Measurements from ENCODE around the gene ALKAL2. TPM values are rescaled to one million over a fixed set of nuclear protein-coding genes. Genes with fewer than 3 reads are reported as not detected.

ALKAL2 gene
- total and polyA plus RNA-seq, 2 of the 13 experiments (the other 11 are each of a cell fraction or from before 2014, with no cell fraction given) = 0.22 to 1.7 TPM

DNA sequence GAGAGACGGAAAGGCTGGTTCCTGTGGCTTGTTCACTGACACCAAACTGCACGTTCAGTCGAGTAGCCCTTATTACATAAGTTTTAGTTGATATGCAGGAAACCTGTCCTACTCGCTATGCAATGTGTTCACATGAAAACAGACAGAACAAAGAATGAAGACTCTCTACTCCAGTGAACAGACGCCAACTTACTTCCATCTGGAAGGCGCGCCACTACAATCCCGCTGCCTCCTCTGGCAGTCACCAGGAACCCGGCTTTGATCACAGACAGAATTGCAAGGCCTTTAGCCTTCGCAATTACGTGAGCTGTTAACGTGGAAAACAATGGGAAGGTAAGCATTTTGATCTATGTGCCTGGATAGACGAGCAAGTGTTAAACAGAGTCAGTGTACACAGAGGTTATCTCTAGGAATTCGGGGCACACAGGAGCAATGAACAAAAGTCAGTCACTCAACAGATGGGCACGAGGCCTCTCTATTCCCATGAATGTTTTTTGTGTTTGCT, 38.3 kb downstream of the ALKAL2 start (continued):
- TF ChIP-seq HCFC1 (IDR thresholded peaks at IDR 0.05; ENCODE audit: low read depth, low read length) = no peak
- no peak for TF ChIP-seq ZFP41 (CRISPR knock-in tag; IDR thresholded peaks at IDR 0.05; ENCODE audit: borderline replicate concordance)
- TF ChIP-seq ARID2 (CRISPR knock-in tag; IDR thresholded peaks at IDR 0.05; ENCODE audit: borderline replicate concordance) = peak; percentile 96
- TF ChIP-seq TBX3 (IDR thresholded peaks at IDR 0.05; ENCODE audit: borderline replicate concordance) = peak; percentile 89
- TF ChIP-seq ZNF761 (CRISPR knock-in tag; conservative IDR thresholded peaks at IDR 0.05) = peak; percentile 88
- TF ChIP-seq SIX4 (CRISPR knock-in tag; IDR thresholded peaks at IDR 0.05) = peak; percentile 41; the same call in 1 of the 2 replicates
- TF ChIP-seq ZNF326 (CRISPR knock-in tag; IDR thresholded peaks at IDR 0.05; ENCODE audit: borderline replicate concordance) = no peak
- peak; percentile 64; the same call in 1 of the 2 replicates for TF ChIP-seq MIER2 (CRISPR knock-in tag; IDR thresholded peaks at IDR 0.05)
- TF ChIP-seq TP53 (CRISPR knock-in tag; conservative IDR thresholded peaks at IDR 0.05) = no peak
- TF ChIP-seq ZNF589 (CRISPR knock-in tag; conservative IDR thresholded peaks at IDR 0.05) = 0 out of 2 replicates have a peak, but pooled peaks have one; percentile 67
- TF ChIP-seq, protein P1, sequence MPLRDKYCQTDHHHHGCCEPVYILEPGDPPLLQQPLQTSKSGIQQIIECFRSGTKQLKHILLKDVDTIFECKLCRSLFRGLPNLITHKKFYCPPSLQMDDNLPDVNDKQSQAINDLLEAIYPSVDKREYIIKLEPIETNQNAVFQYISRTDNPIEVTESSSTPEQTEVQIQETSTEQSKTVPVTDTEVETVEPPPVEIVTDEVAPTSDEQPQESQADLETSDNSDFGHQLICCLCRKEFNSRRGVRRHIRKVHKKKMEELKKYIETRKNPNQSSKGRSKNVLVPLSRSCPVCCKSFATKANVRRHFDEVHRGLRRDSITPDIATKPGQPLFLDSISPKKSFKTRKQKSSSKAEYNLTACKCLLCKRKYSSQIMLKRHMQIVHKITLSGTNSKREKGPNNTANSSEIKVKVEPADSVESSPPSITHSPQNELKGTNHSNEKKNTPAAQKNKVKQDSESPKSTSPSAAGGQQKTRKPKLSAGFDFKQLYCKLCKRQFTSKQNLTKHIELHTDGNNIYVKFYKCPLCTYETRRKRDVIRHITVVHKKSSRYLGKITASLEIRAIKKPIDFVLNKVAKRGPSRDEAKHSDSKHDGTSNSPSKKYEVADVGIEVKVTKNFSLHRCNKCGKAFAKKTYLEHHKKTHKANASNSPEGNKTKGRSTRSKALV (CRISPR knock-in tag; IDR thresholded peaks at IDR 0.05) = peak; percentile 72; the same call in 1 of the 2 replicates
- no peak; the same call in 1 of the 2 replicates for TF ChIP-seq ELF4 (CRISPR knock-in tag; IDR thresholded peaks at IDR 0.05; ENCODE audit: borderline replicate concordance)
- TF ChIP-seq, protein P2, sequence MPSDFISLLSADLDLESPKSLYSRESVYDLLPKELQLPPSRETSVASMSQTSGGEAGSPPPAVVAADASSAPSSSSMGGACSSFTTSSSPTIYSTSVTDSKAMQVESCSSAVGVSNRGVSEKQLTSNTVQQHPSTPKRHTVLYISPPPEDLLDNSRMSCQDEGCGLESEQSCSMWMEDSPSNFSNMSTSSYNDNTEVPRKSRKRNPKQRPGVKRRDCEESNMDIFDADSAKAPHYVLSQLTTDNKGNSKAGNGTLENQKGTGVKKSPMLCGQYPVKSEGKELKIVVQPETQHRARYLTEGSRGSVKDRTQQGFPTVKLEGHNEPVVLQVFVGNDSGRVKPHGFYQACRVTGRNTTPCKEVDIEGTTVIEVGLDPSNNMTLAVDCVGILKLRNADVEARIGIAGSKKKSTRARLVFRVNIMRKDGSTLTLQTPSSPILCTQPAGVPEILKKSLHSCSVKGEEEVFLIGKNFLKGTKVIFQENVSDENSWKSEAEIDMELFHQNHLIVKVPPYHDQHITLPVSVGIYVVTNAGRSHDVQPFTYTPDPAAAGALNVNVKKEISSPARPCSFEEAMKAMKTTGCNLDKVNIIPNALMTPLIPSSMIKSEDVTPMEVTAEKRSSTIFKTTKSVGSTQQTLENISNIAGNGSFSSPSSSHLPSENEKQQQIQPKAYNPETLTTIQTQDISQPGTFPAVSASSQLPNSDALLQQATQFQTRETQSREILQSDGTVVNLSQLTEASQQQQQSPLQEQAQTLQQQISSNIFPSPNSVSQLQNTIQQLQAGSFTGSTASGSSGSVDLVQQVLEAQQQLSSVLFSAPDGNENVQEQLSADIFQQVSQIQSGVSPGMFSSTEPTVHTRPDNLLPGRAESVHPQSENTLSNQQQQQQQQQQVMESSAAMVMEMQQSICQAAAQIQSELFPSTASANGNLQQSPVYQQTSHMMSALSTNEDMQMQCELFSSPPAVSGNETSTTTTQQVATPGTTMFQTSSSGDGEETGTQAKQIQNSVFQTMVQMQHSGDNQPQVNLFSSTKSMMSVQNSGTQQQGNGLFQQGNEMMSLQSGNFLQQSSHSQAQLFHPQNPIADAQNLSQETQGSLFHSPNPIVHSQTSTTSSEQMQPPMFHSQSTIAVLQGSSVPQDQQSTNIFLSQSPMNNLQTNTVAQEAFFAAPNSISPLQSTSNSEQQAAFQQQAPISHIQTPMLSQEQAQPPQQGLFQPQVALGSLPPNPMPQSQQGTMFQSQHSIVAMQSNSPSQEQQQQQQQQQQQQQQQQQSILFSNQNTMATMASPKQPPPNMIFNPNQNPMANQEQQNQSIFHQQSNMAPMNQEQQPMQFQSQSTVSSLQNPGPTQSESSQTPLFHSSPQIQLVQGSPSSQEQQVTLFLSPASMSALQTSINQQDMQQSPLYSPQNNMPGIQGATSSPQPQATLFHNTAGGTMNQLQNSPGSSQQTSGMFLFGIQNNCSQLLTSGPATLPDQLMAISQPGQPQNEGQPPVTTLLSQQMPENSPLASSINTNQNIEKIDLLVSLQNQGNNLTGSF (CRISPR knock-in tag; IDR thresholded peaks at IDR 0.05) = no peak
- no peak for TF ChIP-seq ZNF496 (CRISPR knock-in tag; IDR thresholded peaks at IDR 0.05; ENCODE audit: insufficient replicate concordance)
- no peak for TF ChIP-seq PCBP1 (IDR thresholded peaks at IDR 0.05; ENCODE audit: borderline replicate concordance, low read depth, low read length)
- TF ChIP-seq NR2F2 (IDR thresholded peaks at IDR 0.05; ENCODE audit: borderline replicate concordance, low read depth) = peak; percentile 91
- TF ChIP-seq, protein P3, sequence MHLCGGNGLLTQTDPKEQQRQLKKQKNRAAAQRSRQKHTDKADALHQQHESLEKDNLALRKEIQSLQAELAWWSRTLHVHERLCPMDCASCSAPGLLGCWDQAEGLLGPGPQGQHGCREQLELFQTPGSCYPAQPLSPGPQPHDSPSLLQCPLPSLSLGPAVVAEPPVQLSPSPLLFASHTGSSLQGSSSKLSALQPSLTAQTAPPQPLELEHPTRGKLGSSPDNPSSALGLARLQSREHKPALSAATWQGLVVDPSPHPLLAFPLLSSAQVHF (CRISPR knock-in tag; IDR thresholded peaks at IDR 0.05) = no peak
- TF ChIP-seq, protein P4, sequence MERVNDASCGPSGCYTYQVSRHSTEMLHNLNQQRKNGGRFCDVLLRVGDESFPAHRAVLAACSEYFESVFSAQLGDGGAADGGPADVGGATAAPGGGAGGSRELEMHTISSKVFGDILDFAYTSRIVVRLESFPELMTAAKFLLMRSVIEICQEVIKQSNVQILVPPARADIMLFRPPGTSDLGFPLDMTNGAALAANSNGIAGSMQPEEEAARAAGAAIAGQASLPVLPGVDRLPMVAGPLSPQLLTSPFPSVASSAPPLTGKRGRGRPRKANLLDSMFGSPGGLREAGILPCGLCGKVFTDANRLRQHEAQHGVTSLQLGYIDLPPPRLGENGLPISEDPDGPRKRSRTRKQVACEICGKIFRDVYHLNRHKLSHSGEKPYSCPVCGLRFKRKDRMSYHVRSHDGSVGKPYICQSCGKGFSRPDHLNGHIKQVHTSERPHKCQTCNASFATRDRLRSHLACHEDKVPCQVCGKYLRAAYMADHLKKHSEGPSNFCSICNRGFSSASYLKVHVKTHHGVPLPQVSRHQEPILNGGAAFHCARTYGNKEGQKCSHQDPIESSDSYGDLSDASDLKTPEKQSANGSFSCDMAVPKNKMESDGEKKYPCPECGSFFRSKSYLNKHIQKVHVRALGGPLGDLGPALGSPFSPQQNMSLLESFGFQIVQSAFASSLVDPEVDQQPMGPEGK (CRISPR knock-in tag; IDR thresholded peaks at IDR 0.05) = peak; percentile 73
- no peak for TF ChIP-seq MATR3 (CRISPR knock-in tag; IDR thresholded peaks at IDR 0.05)
- TF ChIP-seq ZNF263 (CRISPR knock-in tag; IDR thresholded peaks at IDR 0.05) = peak; percentile 49; the same call in 1 of the 2 replicates

All from HepG2 (cell line).